ENCODE data around the gene RAPGEF5. TPM values are rescaled to one million over a fixed set of nuclear protein-coding genes. Genes with fewer than 3 reads are reported as not detected.
"Not testable (repeated sequence)": the region's sequence is repeated elsewhere in the genome, so short reads cannot be mapped to it uniquely, and the experiment has no call there.

Gene RAPGEF5
- total RNA-seq, 1 donor, result 1.1 TPM

DNA sequence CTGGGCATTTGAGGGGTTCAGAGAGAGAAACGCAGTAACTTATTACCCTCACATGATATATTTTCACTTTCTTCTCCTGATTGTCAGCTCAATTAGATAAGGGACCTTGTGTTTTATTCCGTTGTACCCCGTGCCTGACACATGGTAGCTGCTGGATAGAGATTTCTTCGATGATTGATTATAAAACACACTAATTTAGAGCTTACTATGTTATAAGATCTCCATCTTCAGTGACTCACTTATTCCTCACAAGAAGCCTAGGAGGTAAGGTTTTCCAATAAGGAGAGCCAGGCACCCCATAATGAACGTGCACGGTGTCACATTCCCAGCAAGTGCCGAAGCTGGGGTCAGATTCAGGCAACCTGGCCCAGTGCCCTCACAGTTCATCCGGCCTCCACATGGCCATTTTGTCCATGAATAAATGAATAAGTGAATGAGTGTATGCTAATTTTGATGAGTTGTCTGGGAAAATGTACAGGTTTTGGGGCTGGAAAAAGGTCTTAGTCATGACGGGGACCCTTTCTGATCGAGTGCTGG is 273.2 kb downstream of the RAPGEF5 start:
- Histone ChIP-seq H3K27me3 (ENCODE audit: insufficient read depth, low read length) (peaks cover 13% of the 10 kb centered on the region), H3K79me2 (ENCODE audit: insufficient read depth, low read length) (no peaks in the 10 kb centered on the region), H4K20me1 (ENCODE audit: insufficient read depth, low read length) (no peaks in the 10 kb centered on the region), H3K9me3 (ENCODE audit: low read depth, low read length) (no peaks in the 10 kb centered on the region), H3K27ac (ENCODE audit: low read depth, low read length) (peak overlapping the region; percentile 44), H3K4me3 (ENCODE audit: insufficient read depth, low read length) (peak overlapping the region; percentile 85), H2AFZ (ENCODE audit: low read length) (peak overlapping the region; percentile 94), H3K4me1 (ENCODE audit: insufficient read depth, low read length) (peaks cover 11% of the 10 kb centered on the region), H3K36me3 (ENCODE audit: insufficient read depth, low read length) (no peaks in the 10 kb centered on the region), H3K4me2 (ENCODE audit: insufficient read depth, low read length) (peak overlapping the region; percentile 98)
- TF ChIP-seq, protein P1, sequence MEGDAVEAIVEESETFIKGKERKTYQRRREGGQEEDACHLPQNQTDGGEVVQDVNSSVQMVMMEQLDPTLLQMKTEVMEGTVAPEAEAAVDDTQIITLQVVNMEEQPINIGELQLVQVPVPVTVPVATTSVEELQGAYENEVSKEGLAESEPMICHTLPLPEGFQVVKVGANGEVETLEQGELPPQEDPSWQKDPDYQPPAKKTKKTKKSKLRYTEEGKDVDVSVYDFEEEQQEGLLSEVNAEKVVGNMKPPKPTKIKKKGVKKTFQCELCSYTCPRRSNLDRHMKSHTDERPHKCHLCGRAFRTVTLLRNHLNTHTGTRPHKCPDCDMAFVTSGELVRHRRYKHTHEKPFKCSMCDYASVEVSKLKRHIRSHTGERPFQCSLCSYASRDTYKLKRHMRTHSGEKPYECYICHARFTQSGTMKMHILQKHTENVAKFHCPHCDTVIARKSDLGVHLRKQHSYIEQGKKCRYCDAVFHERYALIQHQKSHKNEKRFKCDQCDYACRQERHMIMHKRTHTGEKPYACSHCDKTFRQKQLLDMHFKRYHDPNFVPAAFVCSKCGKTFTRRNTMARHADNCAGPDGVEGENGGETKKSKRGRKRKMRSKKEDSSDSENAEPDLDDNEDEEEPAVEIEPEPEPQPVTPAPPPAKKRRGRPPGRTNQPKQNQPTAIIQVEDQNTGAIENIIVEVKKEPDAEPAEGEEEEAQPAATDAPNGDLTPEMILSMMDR (IDR thresholded peaks at IDR 0.05; ENCODE audit: extremely low read depth, low read depth, low read length), result no peak
- peak; percentile 75 for DNase-seq (ENCODE audit: insufficient read length, low spot score, missing footprints)

DNA sequence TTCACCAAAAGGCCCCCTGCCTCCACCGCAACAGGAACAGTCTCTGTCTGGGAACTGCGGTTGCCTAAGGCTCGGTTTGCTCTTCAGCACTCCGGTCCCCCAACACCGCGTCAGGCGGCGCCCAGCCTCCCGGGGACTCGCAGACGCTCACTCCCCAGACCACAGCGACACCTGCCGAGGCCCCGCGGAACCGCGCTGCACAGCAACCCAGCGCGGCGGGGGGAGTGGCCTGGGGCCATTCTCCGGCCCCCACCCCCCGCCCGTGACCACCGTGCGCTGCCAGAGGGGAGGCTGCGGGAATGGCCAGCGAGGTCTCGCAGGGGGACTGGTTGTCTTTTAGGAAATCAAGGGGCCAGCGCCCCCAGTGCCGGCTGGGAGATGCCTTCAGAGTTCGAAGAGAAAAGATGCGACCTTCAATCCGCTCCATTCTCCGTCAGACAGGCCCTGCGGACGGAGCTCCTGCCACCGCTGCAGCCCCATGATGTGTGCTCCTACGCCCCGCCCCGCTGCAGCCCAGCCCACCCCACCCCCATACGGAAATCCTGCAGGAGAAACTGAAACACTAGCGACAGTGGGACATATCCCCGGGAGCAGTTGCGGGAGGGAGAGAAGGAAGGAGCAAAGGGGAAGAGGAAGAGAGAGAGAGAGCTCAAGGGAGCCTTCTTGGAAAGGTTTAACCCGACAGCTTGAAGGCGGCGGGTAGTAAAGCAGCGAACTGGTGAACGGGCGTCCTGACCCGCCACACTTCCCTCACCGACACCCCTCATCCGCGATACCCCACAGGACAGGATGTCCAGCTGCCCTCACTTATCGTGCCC is 273.9 kb downstream of the RAPGEF5 start:
- peaks cover 11% of the 10 kb centered on the region for H3K4me1 ChIP-seq (ENCODE audit: insufficient read depth, low read length)
- TF ChIP-seq, protein P1 (IDR thresholded peaks at IDR 0.05; ENCODE audit: extremely low read depth, low read depth, low read length), result peak; percentile 81
- peak overlapping the region; percentile 85 for H3K4me3 ChIP-seq (ENCODE audit: insufficient read depth, low read length)
- no peaks in the 10 kb centered on the region for H3K36me3 ChIP-seq (ENCODE audit: insufficient read depth, low read length)
- H3K27ac ChIP-seq (ENCODE audit: low read depth, low read length), result peak overlapping the region; percentile 44
- DNase-seq (ENCODE audit: insufficient read length, low spot score, missing footprints), result peak; percentile 95
- H3K9me3 ChIP-seq (ENCODE audit: low read depth, low read length), result no peaks in the 10 kb centered on the region
- peak overlapping the region; percentile 94 for H2AFZ ChIP-seq (ENCODE audit: low read length)
- peak overlapping the region; percentile 98 for H3K4me2 ChIP-seq (ENCODE audit: insufficient read depth, low read length)
- peaks cover 16% of the 10 kb centered on the region for H3K27me3 ChIP-seq (ENCODE audit: insufficient read depth, low read length)
- no peaks in the 10 kb centered on the region for H3K79me2 ChIP-seq (ENCODE audit: insufficient read depth, low read length)
- no peaks in the 10 kb centered on the region for H4K20me1 ChIP-seq (ENCODE audit: insufficient read depth, low read length)

DNA sequence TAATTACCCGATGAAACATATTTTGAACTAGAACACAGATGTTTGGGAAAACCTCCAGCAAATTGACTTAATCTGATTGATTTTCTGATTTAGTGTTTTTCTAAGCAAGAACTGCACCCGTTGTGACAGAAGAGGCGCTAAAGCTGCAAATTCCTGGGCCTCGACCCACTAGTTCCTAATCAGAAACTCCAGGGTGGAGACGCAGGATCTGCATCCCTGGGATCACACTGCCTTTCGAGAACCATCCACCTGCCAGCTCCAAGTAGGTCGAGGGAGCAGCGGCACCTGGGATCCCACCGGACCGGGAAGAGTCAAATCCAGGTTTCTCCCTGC is 274.4 kb downstream of the RAPGEF5 start:
- H3K4me1 ChIP-seq (ENCODE audit: insufficient read depth, low read length), result peaks cover 11% of the 10 kb centered on the region
- H2AFZ ChIP-seq (ENCODE audit: low read length), result peak overlapping the region; percentile 94
- H4K20me1 ChIP-seq (ENCODE audit: insufficient read depth, low read length), result no peaks in the 10 kb centered on the region
- H3K9me3 ChIP-seq (ENCODE audit: low read depth, low read length), result no peaks in the 10 kb centered on the region
- H3K79me2 ChIP-seq (ENCODE audit: insufficient read depth, low read length), result no peaks in the 10 kb centered on the region
- no peaks in the 10 kb centered on the region for H3K36me3 ChIP-seq (ENCODE audit: insufficient read depth, low read length)
- peak overlapping the region; percentile 98 for H3K4me2 ChIP-seq (ENCODE audit: insufficient read depth, low read length)
- H3K27ac ChIP-seq (ENCODE audit: low read depth, low read length), result no peak overlapping the region
- H3K27me3 ChIP-seq (ENCODE audit: insufficient read depth, low read length), result peaks cover 16% of the 10 kb centered on the region
- TF ChIP-seq, protein P1 (IDR thresholded peaks at IDR 0.05; ENCODE audit: extremely low read depth, low read depth, low read length), result no peak
- H3K4me3 ChIP-seq (ENCODE audit: insufficient read depth, low read length), result peak overlapping the region; percentile 85
- DNase-seq (ENCODE audit: insufficient read length, low spot score, missing footprints), result no peak

DNA sequence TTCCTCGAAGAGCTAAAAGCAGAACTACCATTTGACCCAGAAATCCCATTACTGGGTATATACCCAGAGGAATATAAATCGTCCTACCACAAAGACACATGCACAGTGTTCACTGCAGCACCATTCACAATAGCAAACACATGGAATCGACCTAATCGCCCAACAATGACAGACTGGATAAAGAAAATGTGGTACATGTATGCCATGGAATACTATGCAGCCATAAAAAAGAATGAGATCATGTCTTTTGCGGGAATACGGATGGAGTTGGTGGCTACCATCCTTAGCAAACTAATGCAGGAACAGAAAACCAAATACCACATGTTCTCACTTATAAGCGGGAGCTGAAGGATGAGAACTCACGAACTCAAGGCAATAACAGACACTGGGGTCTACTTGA is 276.7 kb downstream of the RAPGEF5 start:
- Histone ChIP-seq H3K27me3 (ENCODE audit: insufficient read depth, low read length) (peaks cover 23% of the 10 kb centered on the region), H3K4me1 (ENCODE audit: insufficient read depth, low read length) (peaks cover 11% of the 10 kb centered on the region)
- H4K20me1 ChIP-seq (ENCODE audit: insufficient read depth, low read length); H3K4me3 ChIP-seq (ENCODE audit: insufficient read depth, low read length); H2AFZ ChIP-seq (ENCODE audit: low read length); DNase-seq (ENCODE audit: insufficient read length, low spot score, missing footprints); H3K79me2 ChIP-seq (ENCODE audit: insufficient read depth, low read length); H3K4me2 ChIP-seq (ENCODE audit: insufficient read depth, low read length); H3K36me3 ChIP-seq (ENCODE audit: insufficient read depth, low read length); H3K27ac ChIP-seq (ENCODE audit: low read depth, low read length); H3K9me3 ChIP-seq (ENCODE audit: low read depth, low read length): not testable (repeated sequence)

DNA sequence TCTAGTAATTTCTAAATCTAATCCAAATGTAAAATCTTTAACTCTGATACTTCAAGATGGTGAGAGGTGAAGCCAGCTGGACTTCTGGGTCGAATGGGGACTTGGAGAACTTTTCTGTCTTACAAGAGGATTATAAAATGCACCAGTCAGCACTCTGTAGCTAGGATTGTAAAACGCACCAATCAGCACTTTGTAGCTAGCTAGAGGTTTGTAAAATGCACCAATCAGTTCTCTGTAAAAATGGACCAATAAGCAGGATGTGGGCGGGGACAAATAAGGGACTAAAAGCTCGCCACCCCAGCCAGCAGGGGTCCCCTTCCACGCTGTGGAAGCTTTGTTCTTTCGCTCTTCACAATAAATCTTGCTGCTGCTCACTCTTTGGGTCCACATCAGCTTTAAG is 278.1 kb downstream of the RAPGEF5 start:
- H3K27ac ChIP-seq (ENCODE audit: low read depth, low read length); H3K79me2 ChIP-seq (ENCODE audit: insufficient read depth, low read length); H3K4me3 ChIP-seq (ENCODE audit: insufficient read depth, low read length); DNase-seq (ENCODE audit: insufficient read length, low spot score, missing footprints); H2AFZ ChIP-seq (ENCODE audit: low read length); H4K20me1 ChIP-seq (ENCODE audit: insufficient read depth, low read length); H3K36me3 ChIP-seq (ENCODE audit: insufficient read depth, low read length); H3K4me1 ChIP-seq (ENCODE audit: insufficient read depth, low read length); H3K9me3 ChIP-seq (ENCODE audit: low read depth, low read length); H3K4me2 ChIP-seq (ENCODE audit: insufficient read depth, low read length): not testable (repeated sequence)
- H3K27me3 ChIP-seq (ENCODE audit: insufficient read depth, low read length), result peaks cover 26% of the 10 kb centered on the region

Measured in osteoblast (primary cell).